GM12801 (cell line): ENCODE results near the gene AANAT.

Source experiments
- CTCF ChIP-seq: IDR thresholded peaks from one replicate; pipeline ENCODE4 v1.5.1; 2011; ENCODE audit warnings: control low read depth; ENCODE audit not compliant: insufficient read length; ENCODE audit errors: extremely low read depth

The AANAT gene

GRCh38 chr17:76500074-76500746 lies 32.8 kb downstream of the AANAT start:
- TF ChIP-seq CTCF = no peak

GRCh38 chr17:76500747-76501017 lies 33.3 kb downstream of the AANAT start:
- TF ChIP-seq CTCF = no peak

- TF ChIP-seq CTCF = no peak
Measured at GRCh38 chr17:76501018-76501826, 33.8 kb downstream of the AANAT start, which contains the start of gene RHBDF2. RHBDF2 (minus strand) TSS chr17:76501423; CDS start chr17:76481524, 19,899 bp downstream.

- no peak for TF ChIP-seq CTCF
Measured at GRCh38 chr17:76501827-76502307, 34.5 kb downstream of the AANAT start.

GRCh38 chr17:76502341-76503211 lies 35.2 kb downstream of the AANAT start:
- TF ChIP-seq CTCF = no peak

- no peak for TF ChIP-seq CTCF
Measured at GRCh38 chr17:76504117-76504516, 36.7 kb downstream of the AANAT start.
